HT-29 (cell line): ENCODE data around the gene EPG5. TPM values are rescaled to one million over a fixed set of nuclear protein-coding genes. Genes with fewer than 3 reads are reported as not detected.
"Not testable (repeated sequence)": the region's sequence is repeated elsewhere in the genome, so short reads cannot be mapped to it uniquely, and the experiment has no call there.

ENCODE experiments used
- DNase-seq: peaks from one replicate; pipeline ENCODE4 v3.0.0-alpha.2; 2015; ENCODE audit warnings: low spot score
- total RNA-seq: library from RNA; depleted of rRNA; stranded (reverse); fragments of >200 nt; shearing (Covaris generic); gene quantifications from 2 replicates; pipeline ENCODE4 v1.2.3, GENCODE V29; 2014

Gene EPG5
- total RNA-seq, 1 experiment from 2014 or later = 6.6 TPM

GRCh38 chr18:45976566-45976965 lies 9.4 kb upstream of the EPG5 start:
- no peak for DNase-seq

- peak; percentile 64 for DNase-seq
Measured at GRCh38 chr18:45974088-45974536, 7.0 kb upstream of the EPG5 start.

- DNase-seq = not testable (repeated sequence)
Measured at GRCh38 chr18:45964913-45965312, 2.2 kb downstream of the EPG5 start.

DNA sequence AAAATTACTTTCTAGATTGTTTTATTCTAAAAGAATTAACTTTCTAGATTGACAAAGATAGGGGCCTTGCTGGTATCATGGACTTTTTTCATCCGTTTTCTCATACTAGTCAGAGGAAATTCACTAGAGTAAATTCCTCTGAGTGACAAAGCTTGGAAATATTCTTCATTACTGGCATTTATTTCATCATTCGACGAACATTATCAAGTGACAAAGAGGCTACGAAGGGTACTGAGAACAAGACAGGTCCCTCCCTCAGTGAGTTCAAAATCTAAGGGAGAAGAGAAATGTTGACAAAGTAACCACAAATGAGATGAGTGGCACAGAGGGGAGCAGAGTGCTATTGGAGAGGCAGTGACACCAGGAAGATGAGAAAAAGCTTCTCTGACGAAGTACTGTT lies 4.3 kb downstream of the EPG5 start:
- DNase-seq = no peak

DNA sequence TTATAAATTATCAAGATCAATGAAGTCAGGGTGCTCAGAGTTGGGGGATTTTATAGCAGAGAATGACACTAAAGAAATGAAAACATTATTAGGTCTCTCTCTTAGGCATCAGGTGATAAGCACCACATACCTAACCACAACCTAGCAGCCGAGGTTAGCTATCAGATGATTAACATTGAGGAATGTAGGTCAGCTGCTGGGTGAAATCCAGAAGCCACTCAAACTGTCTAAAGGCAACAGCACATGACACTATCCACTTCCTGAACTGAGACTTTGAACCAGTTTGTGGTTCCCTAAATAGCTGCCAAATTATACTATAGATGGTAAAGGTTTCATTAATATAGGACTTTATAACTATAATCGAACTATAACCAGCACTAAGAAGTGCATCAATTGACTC lies 4.7 kb downstream of the EPG5 start:
- DNase-seq = no peak

DNA sequence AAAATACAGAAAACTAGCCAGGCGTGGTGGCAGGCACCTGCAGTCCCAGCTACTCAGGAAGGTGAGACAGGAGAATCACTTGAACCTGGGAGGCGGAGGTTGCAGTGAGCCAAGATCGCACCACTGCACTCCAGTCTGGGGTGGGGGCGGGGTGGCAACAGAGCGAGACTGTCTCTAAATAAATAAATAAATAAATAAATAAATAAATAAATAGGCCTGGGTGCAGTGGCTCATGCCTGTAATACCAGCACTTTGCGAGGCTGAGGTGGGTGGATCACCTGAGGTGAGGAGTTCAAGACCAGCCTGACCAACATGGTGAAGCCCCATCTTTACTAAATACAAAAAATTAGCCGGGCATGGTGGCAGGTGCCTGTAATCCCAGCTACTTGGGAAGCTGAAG lies 7.6 kb downstream of the EPG5 start:
- not testable (repeated sequence) for DNase-seq

GRCh38 chr18:45958730-45959129 lies 8.4 kb downstream of the EPG5 start:
- DNase-seq = no peak

DNA sequence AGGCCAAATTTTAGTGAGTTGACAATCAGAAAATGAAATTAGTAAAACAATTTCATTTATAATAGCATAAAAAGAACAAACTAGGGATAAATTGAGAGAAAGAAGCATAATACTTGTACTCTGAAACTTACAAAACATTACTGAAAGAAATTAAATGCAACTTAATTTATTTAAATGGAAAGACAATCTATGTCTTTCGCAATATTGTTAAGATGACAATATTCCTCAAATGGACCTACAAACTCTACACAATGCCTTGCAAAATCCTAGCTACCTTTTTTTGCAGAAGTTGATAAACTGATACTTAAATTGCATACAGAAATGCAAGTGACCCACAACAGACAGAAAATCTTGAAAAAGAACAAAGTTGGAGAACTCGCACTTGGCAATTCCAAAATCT lies 9.1 kb downstream of the EPG5 start:
- no peak for DNase-seq

GRCh38 chr18:45957100-45957499 lies 10.0 kb downstream of the EPG5 start:
- no peak for DNase-seq

DNA sequence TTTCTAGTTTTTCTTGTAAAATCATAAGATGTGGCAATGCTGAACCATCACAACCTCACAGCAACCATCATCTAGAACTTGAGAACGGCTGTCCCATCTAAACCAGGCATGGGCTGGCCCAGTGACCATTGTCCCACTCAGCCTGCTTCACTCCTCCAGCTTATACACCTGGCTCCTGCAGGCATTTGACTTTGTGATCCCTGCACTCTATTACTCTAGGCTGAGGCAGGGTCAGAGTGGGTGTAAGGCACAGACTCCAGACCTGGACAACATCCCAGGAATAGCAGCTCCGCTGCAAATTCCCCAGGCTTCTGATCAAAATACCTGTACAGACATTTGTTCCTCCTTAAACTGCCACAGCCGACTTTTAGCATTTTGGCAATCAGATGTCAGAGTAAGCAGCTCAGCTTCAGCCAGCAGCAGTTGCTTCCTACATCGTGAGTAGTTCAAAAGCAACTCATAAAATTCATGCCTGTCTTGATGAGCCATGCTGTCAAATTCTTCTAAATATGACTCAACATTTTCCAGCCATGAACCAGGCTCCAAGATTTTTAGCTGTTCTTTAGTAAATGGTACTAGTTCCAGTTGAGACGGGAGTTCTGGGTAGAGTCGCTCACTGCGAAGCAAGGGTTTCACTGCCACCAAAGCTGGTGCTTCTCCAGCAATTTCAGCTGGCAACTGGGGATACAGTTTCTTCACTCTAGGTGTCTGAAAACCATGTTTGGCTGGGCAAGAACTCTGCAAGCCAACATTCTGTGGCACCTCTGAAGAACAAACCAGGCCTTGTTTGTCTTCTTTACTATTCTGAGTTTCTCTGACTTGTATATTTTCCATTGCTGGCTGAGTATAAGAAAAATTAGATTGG lies 12.8 kb downstream of the EPG5 start:
- DNase-seq = no peak

GRCh38 chr18:45951016-45951714 lies 16.0 kb downstream of the EPG5 start:
- no peak for DNase-seq

- no peak for DNase-seq
Measured at GRCh38 chr18:45945669-45946068, 21.5 kb downstream of the EPG5 start.

- no peak for DNase-seq
Measured at GRCh38 chr18:45940724-45941123, 26.4 kb downstream of the EPG5 start.

DNA sequence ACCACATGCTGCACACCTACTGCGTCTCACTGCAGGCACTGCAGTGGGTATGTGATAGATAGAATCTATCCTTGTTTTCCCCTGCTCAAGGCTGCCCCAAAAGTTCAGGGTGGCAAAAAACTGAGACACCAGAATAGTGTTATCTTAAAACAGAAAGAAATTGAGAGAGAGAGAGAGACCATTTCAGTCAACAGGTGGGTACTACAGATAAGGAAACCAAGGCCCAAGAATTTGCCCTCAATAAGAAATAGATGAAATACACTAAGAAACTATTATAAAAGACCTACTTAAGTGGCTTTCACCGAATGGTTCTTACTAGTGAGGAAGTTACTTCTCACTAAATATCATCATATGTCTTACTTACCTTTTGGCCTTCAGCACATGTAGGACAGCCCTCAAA lies 27.9 kb downstream of the EPG5 start:
- DNase-seq = no peak

DNA sequence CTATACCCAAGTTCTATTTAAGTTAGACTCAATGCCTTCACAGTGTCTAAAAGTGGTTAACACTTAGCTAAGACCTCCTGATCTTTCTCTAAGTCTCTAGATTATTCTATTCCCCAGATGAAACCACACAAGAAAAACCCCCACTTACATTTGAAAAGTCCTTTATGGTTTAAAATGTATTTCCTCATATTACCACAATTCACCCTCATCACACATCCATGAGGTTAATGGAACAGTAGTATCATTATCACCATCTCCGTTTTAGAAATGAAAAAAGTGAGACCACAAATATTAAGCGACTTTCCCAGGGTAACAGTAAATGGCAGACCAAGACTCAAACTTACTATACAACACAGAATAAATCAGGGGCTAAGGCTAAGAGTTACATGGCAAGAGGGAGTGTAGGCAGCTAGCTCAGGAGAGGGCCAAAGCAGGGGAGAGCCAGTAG lies 28.6 kb downstream of the EPG5 start:
- no peak for DNase-seq

- no peak for DNase-seq
Measured at GRCh38 chr18:45935591-45936335, 31.4 kb downstream of the EPG5 start.

- no peak for DNase-seq
Measured at GRCh38 chr18:45932708-45933107, 34.4 kb downstream of the EPG5 start.

DNA sequence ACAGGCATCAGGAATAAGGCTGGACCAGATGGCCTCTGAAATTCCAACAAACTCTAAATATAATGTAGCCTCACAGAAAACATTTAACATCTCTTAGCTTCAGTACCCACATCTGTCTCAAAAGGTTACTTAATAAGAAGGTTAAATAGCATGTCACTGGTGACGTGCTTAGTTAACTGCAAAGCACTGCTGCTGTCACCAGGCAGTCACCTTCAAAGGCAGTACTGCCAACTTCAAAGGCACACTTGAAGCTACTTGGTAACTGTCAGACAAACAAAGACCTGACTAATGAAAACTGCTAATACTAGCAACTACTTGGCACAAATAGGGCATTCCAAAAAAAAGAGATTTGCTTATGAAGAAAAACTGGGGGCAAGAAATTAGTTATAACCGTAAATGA lies 36.2 kb downstream of the EPG5 start:
- no peak for DNase-seq

- no peak for DNase-seq
Measured at GRCh38 chr18:45926691-45927090, 40.4 kb downstream of the EPG5 start.

DNA sequence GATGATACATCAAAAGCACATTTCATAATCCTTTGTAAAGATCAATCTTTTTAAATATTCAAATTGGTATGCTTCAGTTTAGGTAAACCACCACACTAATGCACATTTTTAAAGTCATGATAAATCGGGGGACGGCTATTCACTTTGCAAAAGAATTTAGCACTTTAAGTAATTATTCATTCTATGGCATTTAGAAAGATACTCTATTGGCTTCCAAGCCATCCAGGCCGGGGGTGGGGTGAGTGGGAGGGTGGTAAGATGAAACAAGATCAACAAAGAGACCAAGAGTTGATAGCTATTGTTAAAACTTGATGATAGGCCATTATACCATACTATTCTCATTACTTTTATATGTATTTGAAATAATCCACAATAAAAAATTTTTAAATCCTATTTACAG lies 41.0 kb downstream of the EPG5 start:
- DNase-seq = no peak

- no peak for DNase-seq
Measured at GRCh38 chr18:45923138-45923537, 44.0 kb downstream of the EPG5 start.

- DNase-seq = peak; percentile 29
Measured at GRCh38 chr18:45920367-45920766, 46.8 kb downstream of the EPG5 start.
